ENCODE data around the gene CORT. TPM values are rescaled to one million over a fixed set of nuclear protein-coding genes. Genes with fewer than 3 reads are reported as not detected.
"Not testable (repeated sequence)": the region's sequence is repeated elsewhere in the genome, so short reads cannot be mapped to it uniquely, and the experiment has no call there.

Gene CORT
- total RNA-seq, 1 donor from 2014 or later: not detected

GRCh38 chr1:10472220-10473144 is 22.7 kb downstream of the CORT start, which contains the start of gene DFFA:
TSS of gene DFFA (minus strand) at chr1:10472529. CDS start at chr1:10472458, 71 bp downstream.
- intact Hi-C loops (cut with DNase I): no loop called here
- DNase-seq (ENCODE audit: low spot score): peak; percentile 96

- intact Hi-C loops (cut with DNase I): no loop called here
- no peak for DNase-seq (ENCODE audit: low spot score)
These were observed 23.4 kb downstream of the CORT start for GRCh38 chr1:10473145-10473765.

GRCh38 chr1:10474309-10474612 is 24.4 kb downstream of the CORT start:
- DNase-seq (ENCODE audit: low spot score): not testable (repeated sequence)
- intact Hi-C loops (cut with DNase I): loop anchor here (2.0 kb wide), 1 partner anchor 43 kb away; the partner anchor contains the start of gene CENPS

- intact Hi-C loops (cut with DNase I): loop anchor here (2.0 kb wide), 1 partner anchor 44 kb away; the partner anchor contains the start of gene CENPS
- peak; percentile 90 for DNase-seq (ENCODE audit: low spot score)
These were observed 25.0 kb downstream of the CORT start, which contains the start of gene PEX14 for GRCh38 chr1:10474613-10475507. TSS of gene PEX14 (plus strand) at chr1:10474950. CDS start at chr1:10474967, 17 bp downstream.

GRCh38 chr1:10475510-10475909 is 25.7 kb downstream of the CORT start:
- DNase-seq (ENCODE audit: low spot score): no peak
- intact Hi-C loops (cut with DNase I): loop anchor here (2.0 kb wide), 1 partner anchor 45 kb away; the partner anchor contains the start of gene CENPS

GRCh38 chr1:10479296-10479695 is 29.5 kb downstream of the CORT start:
- intact Hi-C loops (cut with DNase I): no loop called here

GRCh38 chr1:10480614-10481013 is 30.8 kb downstream of the CORT start:
- no peak for DNase-seq (ENCODE audit: low spot score)
- intact Hi-C loops (cut with DNase I): no loop called here

More at GRCh38 chr1:10479296-10479695, 29.5 kb downstream of the CORT start:
- no peak for DNase-seq (ENCODE audit: low spot score)

GRCh38 chr1:10484521-10484920 is 34.7 kb downstream of the CORT start:
- intact Hi-C loops (cut with DNase I): no loop called here
- DNase-seq (ENCODE audit: low spot score): no peak

- intact Hi-C loops (cut with DNase I): loop anchor here (5.0 kb wide), 1 partner anchor 112 kb away; no protein-coding TSS in a partner anchor
- DNase-seq (ENCODE audit: low spot score): no peak
These were observed 39.6 kb downstream of the CORT start for GRCh38 chr1:10489291-10490055.

GRCh38 chr1:10490286-10490970 is 40.6 kb downstream of the CORT start:
- no peak for DNase-seq (ENCODE audit: low spot score)
- intact Hi-C loops (cut with DNase I): loop anchor here (5.0 kb wide), 1 partner anchor 113 kb away; no protein-coding TSS in a partner anchor

GRCh38 chr1:10494418-10494753 is 44.6 kb downstream of the CORT start:
- DNase-seq (ENCODE audit: low spot score): no peak
- intact Hi-C loops (cut with DNase I): loop anchor here (2.0 to 5.0 kb wide), 2 partner anchors 64 to 117 kb away; partner anchors contain the start of gene CENPS

GRCh38 chr1:10494754-10495474 is 45.1 kb downstream of the CORT start:
- intact Hi-C loops (cut with DNase I): loop anchor here (2.0 to 5.0 kb wide), 2 partner anchors 64 to 118 kb away; partner anchors contain the start of gene CENPS
- DNase-seq (ENCODE audit: low spot score): peak; percentile 87

GRCh38 chr1:10495475-10495817 is 45.6 kb downstream of the CORT start:
- DNase-seq (ENCODE audit: low spot score): no peak
- intact Hi-C loops (cut with DNase I): loop anchor here (2.0 kb wide), 1 partner anchor 65 kb away; the partner anchor contains the start of gene CENPS

GRCh38 chr1:10495952-10496351 is 46.1 kb downstream of the CORT start:
- no peak for DNase-seq (ENCODE audit: low spot score)
- intact Hi-C loops (cut with DNase I): loop anchor here (2.0 kb wide), 1 partner anchor 65 kb away; the partner anchor contains the start of gene CENPS

GRCh38 chr1:10497109-10497508 is 47.3 kb downstream of the CORT start:
- intact Hi-C loops (cut with DNase I): no loop called here
- DNase-seq (ENCODE audit: low spot score): no peak

- intact Hi-C loops (cut with DNase I): no loop called here
- no peak for DNase-seq (ENCODE audit: low spot score)
These were observed 48.4 kb downstream of the CORT start for GRCh38 chr1:10498231-10498630.
